Frontal cortex (tissue), 4 donors: ENCODE data around the gene CHD1L. TPM values are rescaled to one million over a fixed set of nuclear protein-coding genes. Genes with fewer than 3 reads are reported as not detected.
A peak's percentile ranks its signal among the peaks of the same experiment; 100 is the strongest.
"Not testable (repeated sequence)": the region's sequence is repeated elsewhere in the genome, so short reads cannot be mapped to it uniquely, and the experiment has no call there.

ENCODE experiments used
- DNase-seq, 2 donors: peaks; one replicate each; pipeline ENCODE4 v3.0.0; 2012; ENCODE audit warnings: low spot score in 2 of 2
- FAIRE-seq: peaks from 2 replicates; lab custom pipeline; 2012; peaks lifted over from hg19 to GRCh38; lab: Jason Lieb, UNC
- total RNA-seq: library from RNA; depleted of rRNA; stranded (reverse); fragments of >200 nt; gene quantifications from one replicate; pipeline ENCODE4 v1.2.3, GENCODE V29; 2014
- donor health status: control.
- donor health status: control.
- donor health status: control.

Gene CHD1L
- total RNA-seq, 1 donor from 2014 or later: 16.3 TPM

GRCh38 chr1:147252540-147252939, 10.1 kb downstream of the CHD1L start:
- FAIRE-seq: no peak

GRCh38 chr1:147260956-147261355, 18.5 kb downstream of the CHD1L start:
- FAIRE-seq: no peak
- DNase-seq: no peak

More at GRCh38 chr1:147252540-147252939, 10.1 kb downstream of the CHD1L start:
- no peak for DNase-seq

- FAIRE-seq: no peak
- no peak for DNase-seq
Observed at GRCh38 chr1:147264158-147264768, 21.8 kb downstream of the CHD1L start.

DNA sequence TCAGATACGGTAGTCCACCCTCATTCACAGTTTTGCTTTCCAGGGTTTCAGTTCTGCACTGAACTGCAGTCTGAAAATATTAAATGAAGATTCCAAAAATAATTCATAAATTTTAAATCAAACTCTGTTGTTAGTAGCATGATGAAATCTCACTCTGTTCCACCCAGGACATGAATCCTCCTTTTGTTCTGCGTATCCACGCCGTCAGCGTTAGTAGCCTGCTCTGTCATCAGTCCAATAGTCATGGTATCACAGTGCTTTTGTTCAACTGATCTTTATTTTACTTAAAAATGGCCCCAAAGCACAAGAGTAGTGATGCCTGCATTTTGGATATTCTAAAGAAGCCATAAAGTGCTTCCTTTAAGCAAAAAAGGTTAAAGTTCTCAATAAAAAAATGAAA, 23.9 kb downstream of the CHD1L start:
- DNase-seq: no peak
- no peak for FAIRE-seq

DNA sequence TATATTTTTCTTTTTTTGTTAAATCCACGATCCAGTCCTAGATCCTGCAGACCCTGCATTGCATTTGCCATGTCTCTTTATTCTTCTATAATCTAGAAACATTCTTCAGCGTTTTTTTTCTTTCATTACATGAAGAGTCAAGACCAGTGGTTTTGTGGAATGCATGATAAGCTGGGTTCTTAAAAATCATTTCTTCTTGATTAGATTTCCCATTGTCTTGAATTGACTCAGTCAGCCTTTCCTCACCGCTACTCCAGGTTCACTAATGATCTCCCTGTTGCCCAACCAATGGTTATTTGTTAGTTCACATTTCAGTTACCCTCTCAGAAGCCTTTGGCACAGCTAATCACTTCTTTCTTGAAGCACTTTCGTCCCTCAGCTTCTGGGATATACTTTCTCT, 25.2 kb downstream of the CHD1L start:
- FAIRE-seq (no peak), DNase-seq (no peak)

GRCh38 chr1:147270721-147271120, 28.2 kb downstream of the CHD1L start:
- DNase-seq (no peak), FAIRE-seq (no peak)

GRCh38 chr1:147272042-147272441, 29.6 kb downstream of the CHD1L start:
- DNase-seq (no peak), FAIRE-seq (no peak)

DNA sequence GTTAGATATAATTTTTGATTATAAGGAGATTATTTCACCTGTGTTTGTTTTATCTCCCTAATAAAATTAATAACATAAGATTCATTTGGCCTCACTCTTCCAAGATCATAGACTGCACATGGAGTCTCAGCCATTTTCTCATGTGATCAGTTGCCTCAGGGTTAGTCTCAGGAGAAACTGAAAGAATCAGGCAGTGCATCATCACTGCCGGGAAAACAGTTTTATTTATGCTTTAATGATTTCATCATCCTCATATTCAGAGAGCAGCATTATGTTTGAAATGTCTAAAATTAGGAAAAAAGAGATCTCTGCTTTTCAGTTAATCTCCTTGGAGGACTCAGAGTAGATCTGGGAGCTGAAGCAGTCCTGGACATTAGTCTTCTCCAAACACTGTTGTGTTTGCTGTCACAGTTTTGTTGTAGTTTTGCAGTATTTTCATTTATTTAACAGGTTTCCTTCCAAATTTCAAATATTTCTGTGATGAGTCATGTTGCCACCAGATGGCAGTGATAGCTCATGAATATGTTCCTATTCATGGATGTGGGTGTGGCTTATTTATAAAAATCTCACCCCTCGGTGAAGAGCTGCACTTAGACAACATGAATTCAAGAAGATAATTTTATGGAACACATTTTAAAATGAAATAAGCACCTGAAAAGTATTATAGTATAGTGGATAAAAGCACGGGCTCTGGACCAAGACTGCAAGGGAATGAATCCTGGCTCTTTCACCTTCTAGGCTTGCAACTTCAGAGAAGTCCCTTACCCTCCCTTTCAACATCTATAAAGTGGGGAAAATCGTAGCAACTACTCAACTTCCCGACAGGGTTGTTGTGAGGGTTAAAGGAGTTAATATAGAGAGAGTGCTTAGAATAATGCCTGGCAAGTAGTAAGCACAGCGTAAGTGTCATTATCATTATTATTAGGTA, 31.2 kb downstream of the CHD1L start:
- DNase-seq: peak; percentile 6 to 51
- FAIRE-seq: peak; percentile 83

GRCh38 chr1:147281950-147282349, 39.5 kb downstream of the CHD1L start:
- FAIRE-seq (no peak), DNase-seq (no peak)

DNA sequence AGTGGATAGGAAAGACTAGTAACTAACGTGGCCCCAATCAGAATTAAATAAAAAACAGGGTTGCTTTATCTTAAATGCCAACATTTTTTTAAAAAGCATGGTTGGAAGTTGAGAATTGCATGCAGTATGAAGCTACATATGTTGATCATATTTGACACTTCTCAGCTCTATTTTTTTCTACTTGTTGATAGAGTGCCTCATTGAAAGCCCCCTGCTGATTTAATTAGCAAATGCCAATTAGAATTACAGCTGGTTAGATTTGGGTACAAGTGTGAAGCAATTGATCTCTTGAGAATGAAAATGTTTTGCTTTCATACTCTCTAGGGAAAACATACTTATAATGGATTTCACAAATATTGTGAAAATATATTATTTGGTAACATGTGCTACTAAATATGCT, 40.5 kb downstream of the CHD1L start:
- no peak for FAIRE-seq

DNA sequence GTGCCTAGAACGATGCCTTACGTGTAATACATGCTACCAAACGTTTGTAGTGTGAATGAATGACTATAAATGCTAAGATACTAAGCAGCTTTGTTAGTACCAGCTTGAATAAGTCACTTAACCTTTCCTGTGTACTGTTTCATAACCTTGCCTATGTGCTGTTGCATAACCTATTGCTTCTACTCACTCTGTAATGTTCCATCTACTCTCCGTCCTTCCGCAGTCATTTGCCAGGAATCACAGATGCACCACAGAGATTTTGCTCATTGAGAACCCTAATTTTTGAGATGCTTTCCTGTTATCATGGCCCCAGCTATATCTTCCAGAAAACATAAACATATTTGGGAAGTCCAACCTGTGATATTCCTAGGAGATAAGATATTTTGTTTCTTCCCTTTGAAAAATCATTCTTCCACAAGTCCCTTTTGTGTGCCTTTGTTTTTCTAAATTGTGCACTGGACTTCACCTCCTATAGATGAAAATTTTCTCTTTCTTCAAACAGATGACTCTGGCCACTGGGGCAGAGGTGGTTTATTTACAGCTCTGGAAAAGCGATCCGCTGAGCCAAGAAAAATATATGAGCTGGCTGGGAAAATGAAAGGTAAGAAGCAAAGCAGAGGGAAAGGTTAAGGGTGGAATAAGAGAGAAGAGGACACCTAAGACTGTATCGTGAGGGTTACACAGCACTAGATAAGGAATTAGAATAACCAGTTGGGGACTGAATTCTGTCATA, 44.8 kb downstream of the CHD1L start:
- DNase-seq (no peak), FAIRE-seq (no peak)

More for the DNA sequence above, 40.5 kb downstream of the CHD1L start:
- no peak for DNase-seq

GRCh38 chr1:147292012-147292411, 49.5 kb downstream of the CHD1L start:
- DNase-seq (no peak), FAIRE-seq (no peak)

DNA sequence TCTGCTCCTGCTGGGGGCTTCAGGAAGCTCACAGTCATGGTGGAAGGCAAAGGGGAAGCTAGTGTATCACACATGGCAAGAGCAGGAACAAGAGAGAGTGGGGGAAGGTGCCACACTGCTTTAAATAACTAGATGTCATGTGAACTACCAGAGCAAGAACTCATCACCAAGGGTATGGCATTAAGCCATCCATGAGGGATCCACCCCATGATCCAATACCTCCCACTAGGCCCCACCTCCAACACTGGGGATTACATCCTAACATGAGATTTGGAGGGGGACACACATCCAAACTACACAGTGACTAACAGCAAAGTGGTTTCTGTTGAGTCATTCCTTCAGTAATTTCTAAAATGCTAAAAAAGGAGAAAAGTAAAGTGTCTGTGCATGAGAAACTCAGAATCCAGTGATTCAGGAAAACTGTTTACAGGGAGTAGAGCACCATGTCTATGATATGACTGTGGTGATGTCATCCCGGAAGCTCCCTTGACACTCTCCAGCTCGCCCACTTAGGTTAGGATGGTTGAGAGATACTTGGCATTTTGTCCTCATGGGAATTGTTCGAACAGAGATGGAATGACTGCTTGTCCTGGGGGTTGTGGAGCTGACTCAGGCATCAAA, 50.3 kb downstream of the CHD1L start:
- DNase-seq (no peak), FAIRE-seq (no peak)

GRCh38 chr1:147297438-147297837, 55.0 kb downstream of the CHD1L start:
- FAIRE-seq (no peak), DNase-seq (no peak)

DNA sequence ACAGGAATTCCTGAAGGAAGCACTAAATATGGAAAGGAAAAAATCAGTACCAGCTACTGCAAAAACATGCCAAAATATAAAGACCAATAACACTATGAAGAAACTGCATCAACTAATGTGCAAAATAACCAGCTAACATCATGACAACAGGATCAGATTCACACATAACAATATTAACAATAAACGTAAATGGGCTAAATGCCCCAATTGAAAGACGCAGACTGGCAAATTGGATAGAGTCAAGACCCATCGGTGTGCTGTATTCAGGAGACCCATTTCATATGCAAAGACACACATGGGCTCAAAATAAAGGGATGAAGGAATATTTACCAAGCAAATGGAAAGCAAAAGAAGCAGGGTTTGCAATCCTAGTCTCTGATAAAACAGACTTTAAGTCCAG, 63.3 kb downstream of the CHD1L start:
- DNase-seq, FAIRE-seq: not testable (repeated sequence)

- DNase-seq (no peak), FAIRE-seq (no peak)
Observed at GRCh38 chr1:147316968-147317367, 74.5 kb downstream of the CHD1L start.

- DNase-seq, FAIRE-seq: not testable (repeated sequence)
Observed at GRCh38 chr1:147326933-147327687, 84.6 kb downstream of the CHD1L start.

DNA sequence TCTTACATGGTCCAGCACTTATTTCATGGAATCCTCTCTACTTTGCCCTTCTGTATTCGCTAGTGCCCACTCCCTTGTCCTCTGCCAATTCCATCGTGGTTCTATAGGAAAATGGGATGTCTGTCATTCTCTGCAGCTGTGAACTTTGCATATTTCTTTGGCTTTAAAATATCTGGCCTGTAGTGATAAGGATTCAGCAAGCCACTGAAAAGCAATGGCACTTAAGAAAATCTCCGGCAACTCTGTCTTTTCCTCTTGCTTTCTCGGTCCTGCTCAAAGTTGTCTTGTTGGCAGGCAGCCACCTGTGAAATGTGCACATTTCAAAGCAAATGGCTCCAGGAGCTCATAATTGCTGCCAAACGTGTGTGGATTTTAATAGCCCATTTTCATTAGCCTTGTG, 91.8 kb downstream of the CHD1L start:
- DNase-seq: no peak
- FAIRE-seq: no peak

DNA sequence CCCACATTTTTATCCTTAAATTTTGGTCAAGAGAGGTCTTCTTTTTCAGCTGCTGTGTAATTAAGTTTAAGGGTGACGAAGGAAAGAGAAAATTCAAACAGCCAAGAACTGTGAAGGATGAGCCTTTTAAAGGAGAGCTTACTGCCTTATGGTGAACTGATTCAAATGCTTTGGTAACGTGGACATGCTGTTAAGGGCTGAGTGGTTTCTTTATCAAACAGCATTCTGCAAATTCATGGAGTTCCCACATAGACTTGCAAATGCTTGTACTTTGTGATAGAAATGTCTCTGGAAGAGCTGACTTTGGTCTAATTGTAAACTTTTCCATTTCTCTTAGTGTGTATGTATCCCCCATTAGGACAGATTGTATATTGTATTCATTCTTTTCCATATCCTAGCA, 93.8 kb downstream of the CHD1L start:
- no peak for DNase-seq
- FAIRE-seq: no peak
